Neural cell (in vitro differentiated cells): ENCODE measurements around the gene RFX5. TPM values are rescaled to one million over a fixed set of nuclear protein-coding genes. Genes with fewer than 3 reads are reported as not detected.
A peak's percentile ranks its signal among the peaks of the same experiment; 100 is the strongest.

Experiments
- H2AFZ ChIP-seq: fragments of 200-600, 300-800 bp; sonication (generic), shearing (Covaris generic); 2 replicates; pipeline ENCODE4 v1.6.0; 2014; ENCODE audit warnings: low read depth, mild to moderate bottlenecking, antibody characterized with exemption, low read length, moderate library complexity
- H3F3A ChIP-seq: fragments of 200-600 bp; shearing (Covaris generic); 2 replicates; pipeline ENCODE4 v1.6.1; 2016; ENCODE audit warnings: mild to moderate bottlenecking, moderate library complexity, mixed read lengths, antibody characterized with exemption, low read length; ENCODE audit not compliant: insufficient read depth, poor library complexity, severe bottlenecking
- H3K27ac ChIP-seq: fragments of 200-600, 300-800 bp; sonication (generic), shearing (Covaris generic); 2 replicates; pipeline ENCODE4 v1.5.1; 2014; ENCODE audit warnings: mild to moderate bottlenecking, low read length, moderate library complexity
- H3K27me3 ChIP-seq: fragments of 300-800, 200-600 bp; sonication (generic), shearing (Covaris generic); 2 replicates; pipeline ENCODE4 v1.6.0; 2014; ENCODE audit warnings: mild to moderate bottlenecking, low read depth, low read length, moderate library complexity; ENCODE audit not compliant: insufficient read depth
- H3K36me3 ChIP-seq: fragments of 300-800, 200-600 bp; sonication (generic), shearing (Covaris generic); 2 replicates; pipeline ENCODE4 v1.5.1; 2014; ENCODE audit warnings: mild to moderate bottlenecking, antibody characterized with exemption, low read length, moderate library complexity; ENCODE audit not compliant: insufficient read depth
- H3K4me2 ChIP-seq: fragments of 300-800, 200-600 bp; sonication (generic), shearing (Covaris generic); 2 replicates; pipeline ENCODE4 v1.6.0; 2014; ENCODE audit warnings: mild to moderate bottlenecking, low read length
- H3K4me3 ChIP-seq: fragments of 300-800, 200-600 bp; sonication (generic), shearing (Covaris generic); 2 replicates; pipeline ENCODE4 v1.5.1; 2014; ENCODE audit warnings: mild to moderate bottlenecking, low read length, moderate library complexity
- H3K79me2 ChIP-seq: fragments of 200-600 bp; shearing (Covaris generic); replicated peaks from 2 replicates; pipeline ENCODE4 v1.6.0; 2014; ENCODE audit warnings: mild to moderate bottlenecking, low read length, moderate library complexity; ENCODE audit not compliant: insufficient read depth
- H3K9ac ChIP-seq: fragments of 300-800, 200-600 bp; sonication (generic), shearing (Covaris generic); 2 replicates; pipeline ENCODE4 v1.6.1; 2016; ENCODE audit warnings: mild to moderate bottlenecking, low read length, mixed read lengths
- H3K9me2 ChIP-seq: fragments of 200-600 bp; shearing (Covaris generic); 2 replicates; pipeline ENCODE4 v1.6.1; 2016; ENCODE audit warnings: mild to moderate bottlenecking, low read length, mixed read lengths; ENCODE audit not compliant: insufficient read depth
- H3K9me3 ChIP-seq: fragments of 200-600, 300-800 bp; sonication (generic), shearing (Covaris generic); 2 replicates; pipeline ENCODE4 v1.6.1; 2016; ENCODE audit warnings: mild to moderate bottlenecking, mixed run types, low read length, moderate library complexity, mixed read lengths
- H4K20me1 ChIP-seq: fragments of 200-600 bp; shearing (Covaris generic); 2 replicates; pipeline ENCODE4 v1.6.1; 2016; ENCODE audit warnings: mild to moderate bottlenecking, mixed run types; ENCODE audit not compliant: insufficient read depth
- CTCF ChIP-seq: fragments of 450-650 bp; IDR thresholded peaks from 2 replicates; pipeline ENCODE4 v1.5.1; 2014; ENCODE audit warnings: antibody characterized with exemption, mild to moderate bottlenecking, moderate library complexity; ENCODE audit not compliant: poor library complexity, severe bottlenecking
- EP300 ChIP-seq: fragments of 450-650 bp; conservative IDR thresholded peaks from 2 replicates; pipeline ENCODE4 v1.6.1; 2014; ENCODE audit warnings: antibody characterized with exemption, mild to moderate bottlenecking, moderate library complexity; ENCODE audit not compliant: poor library complexity, severe bottlenecking
- EZH2 ChIP-seq: fragments of 200-600, 300-800 bp; shearing (Covaris generic), sonication (generic); IDR thresholded peaks from 2 replicates; pipeline ENCODE4 v1.6.1; 2014; ENCODE audit warnings: antibody characterized with exemption, low read length, borderline replicate concordance, mild to moderate bottlenecking; ENCODE audit not compliant: insufficient read depth, poor library complexity, severe bottlenecking
- MXI1 ChIP-seq: fragments of 450-650 bp; conservative IDR thresholded peaks from 2 replicates; pipeline ENCODE4 v1.6.1; 2014; ENCODE audit warnings: antibody characterized with exemption, mild to moderate bottlenecking; ENCODE audit not compliant: poor library complexity, severe bottlenecking
- POLR2AphosphoS5 ChIP-seq: IDR thresholded peaks from 2 replicates; pipeline ENCODE4 v1.6.1; 2012
- RAD21 ChIP-seq: fragments of 450-650 bp; conservative IDR thresholded peaks from 2 replicates; pipeline ENCODE4 v1.6.1; 2014; ENCODE audit warnings: antibody characterized with exemption, mild to moderate bottlenecking, moderate library complexity
- REST ChIP-seq: IDR thresholded peaks from 2 replicates; pipeline ENCODE4 v1.6.1; 2012; ENCODE audit warnings: borderline replicate concordance
- SMC3 ChIP-seq: fragments of 450-650 bp; conservative IDR thresholded peaks from 2 replicates; pipeline ENCODE4 v1.6.1; 2014; ENCODE audit warnings: antibody characterized with exemption, mild to moderate bottlenecking, moderate library complexity; ENCODE audit not compliant: poor library complexity
- TAF1 ChIP-seq: IDR thresholded peaks from 2 replicates; pipeline ENCODE4 v1.6.1; 2012; ENCODE audit warnings: low read depth
- polyA plus RNA-seq: library from polyadenylated mRNA; depleted of rRNA; stranded (reverse); fragments of >200 nt; gene quantifications from 2 replicates; pipeline ENCODE4 v1.2.3, GENCODE V29; 2014

The RFX5 gene
- polyA plus RNA-seq, 1 donor from 2014 or later = 36.7 TPM

GRCh38 chr1:151340870-151341754 is 5.9 kb downstream of the RFX5 start:
- Histone ChIP-seq H3K27me3 (no peaks in the 10 kb centered on the region), H3F3A (no peaks in the 10 kb centered on the region), H3K4me3 (no peak overlapping the region), H3K9ac (peak overlapping the region; percentile 5), H3K27ac (no peak overlapping the region), H3K9me2 (no peaks in the 10 kb centered on the region), H3K36me3 (no peaks in the 10 kb centered on the region), H3K4me2 (no peak overlapping the region), H4K20me1 (no peaks in the 10 kb centered on the region), H3K79me2 (peaks cover 4% of the 10 kb centered on the region), H2AFZ (no peak overlapping the region), H3K9me3 (no peaks in the 10 kb centered on the region)
- TF ChIP-seq EZH2 = no peak
- TF ChIP-seq REST = no peak
- no peak for TF ChIP-seq POLR2AphosphoS5
- TF ChIP-seq EP300 = no peak
- no peak for TF ChIP-seq MXI1
- TF ChIP-seq CTCF = peak; percentile 88
- TF ChIP-seq TAF1 = no peak
- TF ChIP-seq SMC3 = peak; percentile 83
- peak; percentile 77 for TF ChIP-seq RAD21

- H3K27ac ChIP-seq = no peak overlapping the region
Measured at GRCh38 chr1:151336556-151336955, 10.5 kb downstream of the RFX5 start.

More at GRCh38 chr1:151336556-151336955, 10.5 kb downstream of the RFX5 start:
- H3K9me2 ChIP-seq = no peaks in the 10 kb centered on the region
- H3K36me3 ChIP-seq = no peaks in the 10 kb centered on the region
- TF ChIP-seq EZH2 = no peak
- no peak for TF ChIP-seq MXI1
- no peaks in the 10 kb centered on the region for H3K79me2 ChIP-seq
- H3K27me3 ChIP-seq = no peaks in the 10 kb centered on the region
- no peak overlapping the region for H2AFZ ChIP-seq
- H3K9ac ChIP-seq = no peak overlapping the region
- no peak overlapping the region for H3K4me2 ChIP-seq
- H3K4me3 ChIP-seq = no peak overlapping the region
- H4K20me1 ChIP-seq = no peaks in the 10 kb centered on the region
- H3F3A ChIP-seq = no peaks in the 10 kb centered on the region
- H3K9me3 ChIP-seq = no peaks in the 10 kb centered on the region
